ENCODE results near the gene TMPRSS7. TPM values are rescaled to one million over a fixed set of nuclear protein-coding genes. Genes with fewer than 3 reads are reported as not detected.

Gene TMPRSS7
- 0.07 to 0.18 TPM (median 0.13 TPM) in 4 of 5 replicates, not detected in the other for total RNA-seq (2022; extraction: Qiagen RNA extraction; ENCODE audit: low read depth)

GRCh38 chr3:112034436-112034835 lies at the start of gene TMPRSS7:
Gene TMPRSS7 (plus strand): TSS chr3:112034736. CDS start chr3:112034846, 110 bp downstream.

DNA sequence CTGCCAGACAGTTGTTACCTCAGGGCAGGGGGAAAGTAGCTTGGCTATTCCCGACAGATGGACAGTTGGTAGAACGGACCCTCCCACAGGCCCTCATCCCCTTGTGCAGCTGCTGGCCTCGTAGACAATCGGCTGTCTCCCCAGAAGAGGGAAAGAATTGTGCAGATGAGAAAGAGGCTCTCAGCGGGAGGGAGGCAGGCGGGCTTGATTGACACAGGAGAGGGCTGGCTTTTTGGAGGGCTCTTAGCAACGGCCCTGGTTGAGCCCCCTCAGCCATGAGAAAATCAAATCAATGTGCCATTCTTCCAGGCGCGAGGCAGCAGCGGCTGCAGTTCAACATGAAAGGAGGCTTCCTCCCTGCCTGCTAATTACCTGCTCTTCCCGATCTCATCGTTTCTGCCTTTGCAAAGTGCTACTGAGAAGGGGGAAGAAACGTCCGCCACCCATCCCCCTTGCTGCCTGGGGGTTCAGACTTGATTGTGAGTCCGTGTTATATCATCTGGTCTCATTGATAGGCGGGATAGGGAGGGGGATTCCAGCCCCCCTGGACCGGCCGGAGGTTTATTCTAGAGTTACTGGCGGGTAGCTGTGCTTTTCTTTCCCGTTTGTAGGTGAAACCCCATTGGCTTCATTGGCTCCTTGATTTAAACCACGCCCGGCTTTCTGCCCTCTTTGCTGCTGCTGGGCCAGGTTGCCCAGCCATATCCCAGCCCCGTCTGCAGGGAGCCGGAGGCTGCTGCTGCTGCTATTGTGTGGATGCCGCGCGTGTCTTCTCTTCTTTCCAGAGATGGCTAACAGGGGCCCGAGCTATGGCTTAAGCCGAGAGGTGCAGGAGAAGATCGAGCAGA lies 35.7 kb upstream of the TMPRSS7 start, which contains the start of gene TAGLN3:
Gene TAGLN3, plus strand, starts transcription at position 287 of the 848 bp plus-strand sequence. Its CDS starts 501 bp downstream, at position 788.

GRCh38 chr3:112086076-112086854 lies 51.7 kb downstream of the TMPRSS7 start, which contains the start of gene C3orf52:
Gene C3orf52 (plus strand): TSS chr3:112086389. CDS start chr3:112086408, 19 bp downstream.

Other genes starting within 250 kb of the TMPRSS7 start
- 13.4 to 25.9 TPM (median 25.2 TPM) in 5 replicates for gene PHLDB2, start 175.5 kb upstream of the TMPRSS7 start, total RNA-seq (2022; extraction: Qiagen RNA extraction; ENCODE audit: low read depth)
- gene ABHD10, start 55.7 kb upstream of the TMPRSS7 start, total RNA-seq (2022; extraction: Qiagen RNA extraction; ENCODE audit: low read depth) = 19.8 to 24.8 TPM (median 22.3 TPM) in 5 replicates
- gene TAGLN3, start 35.8 kb upstream of the TMPRSS7 start, total RNA-seq (2022; extraction: Qiagen RNA extraction; ENCODE audit: low read depth) = 0.46 TPM in 1 of 5 replicates, not detected in the others
- gene C3orf52, start 51.7 kb downstream of the TMPRSS7 start, total RNA-seq (2022; extraction: Qiagen RNA extraction; ENCODE audit: low read depth) = 10.3 to 16.3 TPM (median 14.1 TPM) in 5 replicates
- not detected in 5 replicates for gene GCSAM, start 98.5 kb downstream of the TMPRSS7 start, total RNA-seq (2022; extraction: Qiagen RNA extraction; ENCODE audit: low read depth)

Data from A549 treated with RU486 at 1 μM for 4 hours (cell line).